Measurements from ENCODE around the gene KIF15.

Gene KIF15

GRCh38 chr3:44880284-44880683, 118.7 kb downstream of the KIF15 start:
- DNase-seq: peak in 1 of 2 experiments; percentile 9

- DNase-seq: no peak
Measured at GRCh38 chr3:44883213-44883955, 121.8 kb downstream of the KIF15 start.

- DNase-seq: no peak
Measured at GRCh38 chr3:44883999-44884431, 122.4 kb downstream of the KIF15 start.

GRCh38 chr3:44885618-44886017, 124.0 kb downstream of the KIF15 start:
- DNase-seq: no peak

- no peak for DNase-seq
Measured at GRCh38 chr3:44886561-44886960, 125.0 kb downstream of the KIF15 start.

- DNase-seq: no peak
Measured at GRCh38 chr3:44887101-44887500, 125.5 kb downstream of the KIF15 start.

- no peak for DNase-seq
Measured at GRCh38 chr3:44890258-44890657, 128.7 kb downstream of the KIF15 start.

GRCh38 chr3:44890852-44891251, 129.3 kb downstream of the KIF15 start:
- DNase-seq: no peak

GRCh38 chr3:44892689-44893088, 131.1 kb downstream of the KIF15 start:
- DNase-seq: no peak

- DNase-seq: no peak
Measured at GRCh38 chr3:44893097-44893496, 131.5 kb downstream of the KIF15 start.

GRCh38 chr3:44894485-44894884, 132.9 kb downstream of the KIF15 start:
- DNase-seq: peak in 1 of 2 experiments; percentile 28

- DNase-seq: no peak
Measured at GRCh38 chr3:44896440-44896839, 134.8 kb downstream of the KIF15 start.

GRCh38 chr3:44899683-44900367, 138.2 kb downstream of the KIF15 start:
- no peak for DNase-seq

GRCh38 chr3:44902628-44903027, 141.0 kb downstream of the KIF15 start:
- DNase-seq: no peak
